ENCODE data around the gene GTSE1.

Gene GTSE1

GRCh38 chr22:46374663-46375474 lies 78.2 kb downstream of the GTSE1 start:
- no peaks in the 10 kb centered on the region for H3K36me3 ChIP-seq (ENCODE audit: insufficient read depth, low read length)
- no peak overlapping the region for H3K4me3 ChIP-seq (ENCODE audit: low read depth, low read length)
- H3K27ac ChIP-seq (ENCODE audit: low read depth, low read length): no peak overlapping the region
- no peaks in the 10 kb centered on the region; the same call in 1 of the 2 replicates for H3K27me3 ChIP-seq (ENCODE audit: insufficient read depth, low read length)
- H3K79me2 ChIP-seq (ENCODE audit: control insufficient read depth, insufficient read depth, low read length, unreplicated experiment): no peaks in the 10 kb centered on the region
- peaks cover 4% of the 10 kb centered on the region for H3K4me1 ChIP-seq (ENCODE audit: control insufficient read depth, insufficient read depth, low read length, unreplicated experiment)
- H2AFZ ChIP-seq (ENCODE audit: low read length, unreplicated experiment): no peak overlapping the region

GRCh38 chr22:46376111-46376510 lies 79.4 kb downstream of the GTSE1 start:
- Histone ChIP-seq H3K36me3 (ENCODE audit: insufficient read depth, low read length) (no peaks in the 10 kb centered on the region), H3K4me3 (ENCODE audit: low read depth, low read length) (no peak overlapping the region), H2AFZ (ENCODE audit: low read length, unreplicated experiment) (no peak overlapping the region), H3K27me3 (ENCODE audit: insufficient read depth, low read length) (no peaks in the 10 kb centered on the region; the same call in 1 of the 2 replicates), H3K4me1 (ENCODE audit: control insufficient read depth, insufficient read depth, low read length, unreplicated experiment) (peaks cover 4% of the 10 kb centered on the region), H3K27ac (ENCODE audit: low read depth, low read length) (no peak overlapping the region), H3K79me2 (ENCODE audit: control insufficient read depth, insufficient read depth, low read length, unreplicated experiment) (no peaks in the 10 kb centered on the region)

GRCh38 chr22:46376908-46377524 lies 80.3 kb downstream of the GTSE1 start:
- peaks cover 4% of the 10 kb centered on the region for H3K4me1 ChIP-seq (ENCODE audit: control insufficient read depth, insufficient read depth, low read length, unreplicated experiment)
- H3K27me3 ChIP-seq (ENCODE audit: insufficient read depth, low read length): no peaks in the 10 kb centered on the region; the same call in 1 of the 2 replicates
- H3K4me3 ChIP-seq (ENCODE audit: low read depth, low read length): no peak overlapping the region
- no peak overlapping the region for H2AFZ ChIP-seq (ENCODE audit: low read length, unreplicated experiment)
- no peaks in the 10 kb centered on the region for H3K36me3 ChIP-seq (ENCODE audit: insufficient read depth, low read length)
- no peaks in the 10 kb centered on the region for H3K79me2 ChIP-seq (ENCODE audit: control insufficient read depth, insufficient read depth, low read length, unreplicated experiment)
- no peak overlapping the region for H3K27ac ChIP-seq (ENCODE audit: low read depth, low read length)

- H3K27me3 ChIP-seq (ENCODE audit: insufficient read depth, low read length): no peaks in the 10 kb centered on the region; the same call in 1 of the 2 replicates
- peaks cover 4% of the 10 kb centered on the region for H3K4me1 ChIP-seq (ENCODE audit: control insufficient read depth, insufficient read depth, low read length, unreplicated experiment)
- no peak overlapping the region for H2AFZ ChIP-seq (ENCODE audit: low read length, unreplicated experiment)
- H3K27ac ChIP-seq (ENCODE audit: low read depth, low read length): no peak overlapping the region
- no peaks in the 10 kb centered on the region for H3K79me2 ChIP-seq (ENCODE audit: control insufficient read depth, insufficient read depth, low read length, unreplicated experiment)
- H3K36me3 ChIP-seq (ENCODE audit: insufficient read depth, low read length): no peaks in the 10 kb centered on the region
- H3K4me3 ChIP-seq (ENCODE audit: low read depth, low read length): no peak overlapping the region
Observed at GRCh38 chr22:46377525-46378425, 81.1 kb downstream of the GTSE1 start.

- Histone ChIP-seq H3K36me3 (ENCODE audit: insufficient read depth, low read length) (no peaks in the 10 kb centered on the region), H3K79me2 (ENCODE audit: control insufficient read depth, insufficient read depth, low read length, unreplicated experiment) (no peaks in the 10 kb centered on the region), H3K27ac (ENCODE audit: low read depth, low read length) (no peak overlapping the region), H2AFZ (ENCODE audit: low read length, unreplicated experiment) (no peak overlapping the region), H3K4me1 (ENCODE audit: control insufficient read depth, insufficient read depth, low read length, unreplicated experiment) (peaks cover 4% of the 10 kb centered on the region), H3K27me3 (ENCODE audit: insufficient read depth, low read length) (no peaks in the 10 kb centered on the region; the same call in 1 of the 2 replicates), H3K4me3 (ENCODE audit: low read depth, low read length) (no peak overlapping the region)
Observed at GRCh38 chr22:46378426-46379065, 81.9 kb downstream of the GTSE1 start.

- no peak overlapping the region for H3K27ac ChIP-seq (ENCODE audit: low read depth, low read length)
- H3K27me3 ChIP-seq (ENCODE audit: insufficient read depth, low read length): no peaks in the 10 kb centered on the region; the same call in 1 of the 2 replicates
- no peaks in the 10 kb centered on the region for H3K36me3 ChIP-seq (ENCODE audit: insufficient read depth, low read length)
- no peaks in the 10 kb centered on the region for H3K79me2 ChIP-seq (ENCODE audit: control insufficient read depth, insufficient read depth, low read length, unreplicated experiment)
- H3K4me1 ChIP-seq (ENCODE audit: control insufficient read depth, insufficient read depth, low read length, unreplicated experiment): peaks cover 4% of the 10 kb centered on the region
- no peak overlapping the region for H2AFZ ChIP-seq (ENCODE audit: low read length, unreplicated experiment)
- H3K4me3 ChIP-seq (ENCODE audit: low read depth, low read length): no peak overlapping the region
Observed at GRCh38 chr22:46379066-46379930, 82.6 kb downstream of the GTSE1 start.

- no peak overlapping the region for H3K4me3 ChIP-seq (ENCODE audit: low read depth, low read length)
- H3K79me2 ChIP-seq (ENCODE audit: control insufficient read depth, insufficient read depth, low read length, unreplicated experiment): no peaks in the 10 kb centered on the region
- no peak overlapping the region for H2AFZ ChIP-seq (ENCODE audit: low read length, unreplicated experiment)
- H3K27ac ChIP-seq (ENCODE audit: low read depth, low read length): no peak overlapping the region
- H3K4me1 ChIP-seq (ENCODE audit: control insufficient read depth, insufficient read depth, low read length, unreplicated experiment): peaks cover 4% of the 10 kb centered on the region
- H3K27me3 ChIP-seq (ENCODE audit: insufficient read depth, low read length): no peaks in the 10 kb centered on the region; the same call in 1 of the 2 replicates
- H3K36me3 ChIP-seq (ENCODE audit: insufficient read depth, low read length): no peaks in the 10 kb centered on the region
Observed at GRCh38 chr22:46380069-46380468, 83.4 kb downstream of the GTSE1 start.
